Spleen (tissue), 7 donors: ENCODE measurements around the gene UGT1A7.
"Not testable (repeated sequence)": the region's sequence is repeated elsewhere in the genome, so short reads cannot be mapped to it uniquely, and the experiment has no call there.

Source experiments
- CTCF ChIP-seq, 11 experiments: fragments of 200-600 bp in 7 of 11; fragments of 450-650 bp in 4 of 11; sonication (generic) in 4 of 11; IDR thresholded peaks in 8 of 11; conservative IDR thresholded peaks in 3 of 11; 1 replicate in 7 of 11; 2 replicates in 4 of 11; pipeline versions ENCODE4 v1.4.0 to v1.8.0; 2016 to 2021; ENCODE audit warnings: antibody characterized with exemption in 11 of 11, inconsistent platforms in 4 of 11, mild to moderate bottlenecking in 1 of 11
- POLR2A ChIP-seq, 3 donors: fragments of 450-650 bp; IDR thresholded peaks; one replicate each; pipeline ENCODE4 v1.5.1; 2017; ENCODE audit warnings: antibody characterized with exemption in 3 of 3, mild to moderate bottlenecking in 1 of 3
- POLR2AphosphoS5 ChIP-seq, 3 donors: sonication (generic); formaldehyde crosslinking; IDR thresholded peaks; one replicate each; pipeline ENCODE4 v1.5.1; 2017; ENCODE audit warnings: antibody characterized with exemption in 3 of 3
- donor health status: DM: no; HTN: no; CAD: no; lungs with moderate emphysema.
- donor health status: DM: no; HTN: no; CAD: no.
- donor health status: DM: no; HTN: no; CAD: no.

- not testable (repeated sequence) for TF ChIP-seq CTCF (IDR thresholded peaks at IDR 0.05 in 8 of 11, conservative IDR thresholded peaks at IDR 0.05 in 3 of 11); POLR2A (IDR thresholded peaks at IDR 0.05); POLR2AphosphoS5 (IDR thresholded peaks at IDR 0.05)
Measured at GRCh38 chr2:233736868-233737653, 55.4 kb downstream of the UGT1A7 start.
